ENCODE measurements around the gene POU6F2.

POU6F2 gene

DNA sequence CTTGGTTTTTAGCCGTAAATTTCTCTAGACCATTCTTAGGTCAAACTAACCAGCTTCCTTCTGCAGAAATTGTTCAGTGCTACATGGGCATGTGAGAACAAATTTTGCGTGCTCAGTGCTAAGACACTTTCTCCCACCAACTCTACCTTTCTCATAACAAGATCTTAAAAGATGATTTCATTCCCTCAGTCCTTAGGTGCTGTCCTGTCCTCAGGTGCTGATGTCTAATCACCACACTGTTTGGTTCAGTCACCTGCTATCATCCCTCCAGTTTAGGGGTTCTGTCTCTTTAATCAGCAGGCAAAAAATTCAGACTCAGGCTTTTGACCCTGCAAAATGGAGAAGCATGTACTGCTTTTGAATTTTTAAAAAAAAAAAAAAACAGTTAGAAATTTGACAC, 361.0 kb downstream of the POU6F2 start:
- no peak for TF ChIP-seq EZH2phosphoT487 (IDR thresholded peaks at IDR 0.05; ENCODE audit: borderline replicate concordance)
- TF ChIP-seq, protein P1, sequence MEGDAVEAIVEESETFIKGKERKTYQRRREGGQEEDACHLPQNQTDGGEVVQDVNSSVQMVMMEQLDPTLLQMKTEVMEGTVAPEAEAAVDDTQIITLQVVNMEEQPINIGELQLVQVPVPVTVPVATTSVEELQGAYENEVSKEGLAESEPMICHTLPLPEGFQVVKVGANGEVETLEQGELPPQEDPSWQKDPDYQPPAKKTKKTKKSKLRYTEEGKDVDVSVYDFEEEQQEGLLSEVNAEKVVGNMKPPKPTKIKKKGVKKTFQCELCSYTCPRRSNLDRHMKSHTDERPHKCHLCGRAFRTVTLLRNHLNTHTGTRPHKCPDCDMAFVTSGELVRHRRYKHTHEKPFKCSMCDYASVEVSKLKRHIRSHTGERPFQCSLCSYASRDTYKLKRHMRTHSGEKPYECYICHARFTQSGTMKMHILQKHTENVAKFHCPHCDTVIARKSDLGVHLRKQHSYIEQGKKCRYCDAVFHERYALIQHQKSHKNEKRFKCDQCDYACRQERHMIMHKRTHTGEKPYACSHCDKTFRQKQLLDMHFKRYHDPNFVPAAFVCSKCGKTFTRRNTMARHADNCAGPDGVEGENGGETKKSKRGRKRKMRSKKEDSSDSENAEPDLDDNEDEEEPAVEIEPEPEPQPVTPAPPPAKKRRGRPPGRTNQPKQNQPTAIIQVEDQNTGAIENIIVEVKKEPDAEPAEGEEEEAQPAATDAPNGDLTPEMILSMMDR (conservative IDR thresholded peaks at IDR 0.05; ENCODE audit: low read length): no peak
- H3K27me3 ChIP-seq (ENCODE audit: insufficient read depth, low read length, poor library complexity, severe bottlenecking): no peaks in the 10 kb centered on the region
- H2AFZ ChIP-seq (ENCODE audit: low read length): no peak overlapping the region
- H3K9me3 ChIP-seq (ENCODE audit: insufficient read depth, low read depth, low read length): no peaks in the 10 kb centered on the region
- no peaks in the 10 kb centered on the region for H3K36me3 ChIP-seq (ENCODE audit: insufficient read depth, low read length)
- no peaks in the 10 kb centered on the region for H3F3A ChIP-seq (ENCODE audit: low read depth)
- H3K4me2 ChIP-seq (ENCODE audit: low read depth, low read length, poor library complexity, severe bottlenecking): no peak overlapping the region
- H3K4me1 ChIP-seq (ENCODE audit: insufficient read depth, low read length, poor library complexity, severe bottlenecking): no peaks in the 10 kb centered on the region
- no peak overlapping the region for H3K9ac ChIP-seq (ENCODE audit: low read depth, low read length, poor library complexity, severe bottlenecking)
- H3K4me3 ChIP-seq (ENCODE audit: low read length, poor library complexity, severe bottlenecking): no peak overlapping the region
- no peaks in the 10 kb centered on the region for H4K20me1 ChIP-seq (ENCODE audit: insufficient read depth, low read length, poor library complexity, severe bottlenecking)
- H3K9me2 ChIP-seq (replicated peaks; ENCODE audit: low read depth, low read length): no peaks in the 10 kb centered on the region
- no peaks in the 10 kb centered on the region for H3K79me2 ChIP-seq (ENCODE audit: insufficient read depth, low read length)

DNA sequence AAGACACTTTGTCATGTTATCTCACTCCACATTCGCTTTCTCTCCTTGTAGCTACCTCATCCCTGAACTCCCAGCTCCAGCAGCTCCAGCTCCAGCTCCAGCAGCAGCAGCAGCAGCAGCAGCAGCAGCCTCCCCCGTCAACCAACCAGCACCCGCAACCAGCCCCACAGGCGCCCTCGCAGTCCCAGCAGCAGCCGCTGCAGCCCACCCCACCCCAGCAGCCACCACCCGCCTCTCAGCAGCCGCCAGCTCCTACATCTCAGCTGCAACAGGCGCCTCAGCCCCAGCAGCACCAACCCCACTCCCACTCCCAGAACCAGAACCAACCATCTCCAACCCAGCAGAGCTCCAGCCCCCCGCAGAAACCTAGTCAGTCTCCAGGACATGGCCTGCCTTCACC, 361.9 kb downstream of the POU6F2 start:
- H2AFZ ChIP-seq (ENCODE audit: low read length): no peak overlapping the region
- no peaks in the 10 kb centered on the region for H3K9me2 ChIP-seq (replicated peaks; ENCODE audit: low read depth, low read length)
- no peaks in the 10 kb centered on the region for H3K36me3 ChIP-seq (ENCODE audit: insufficient read depth, low read length)
- H3K4me1 ChIP-seq (ENCODE audit: insufficient read depth, low read length, poor library complexity, severe bottlenecking): no peaks in the 10 kb centered on the region
- H3K27me3 ChIP-seq (ENCODE audit: insufficient read depth, low read length, poor library complexity, severe bottlenecking): no peaks in the 10 kb centered on the region
- H3K79me2 ChIP-seq (ENCODE audit: insufficient read depth, low read length): no peaks in the 10 kb centered on the region
- no peak overlapping the region for H3K9ac ChIP-seq (ENCODE audit: low read depth, low read length, poor library complexity, severe bottlenecking)
- no peak for TF ChIP-seq EZH2phosphoT487 (IDR thresholded peaks at IDR 0.05; ENCODE audit: borderline replicate concordance)
- TF ChIP-seq, protein P1 (conservative IDR thresholded peaks at IDR 0.05; ENCODE audit: low read length): no peak
- H3K4me2 ChIP-seq (ENCODE audit: low read depth, low read length, poor library complexity, severe bottlenecking): no peak overlapping the region
- H3F3A ChIP-seq (ENCODE audit: low read depth): no peaks in the 10 kb centered on the region
- no peaks in the 10 kb centered on the region for H3K9me3 ChIP-seq (ENCODE audit: insufficient read depth, low read depth, low read length)
- H3K4me3 ChIP-seq (ENCODE audit: low read length, poor library complexity, severe bottlenecking): no peak overlapping the region
- no peaks in the 10 kb centered on the region for H4K20me1 ChIP-seq (ENCODE audit: insufficient read depth, low read length, poor library complexity, severe bottlenecking)

DNA sequence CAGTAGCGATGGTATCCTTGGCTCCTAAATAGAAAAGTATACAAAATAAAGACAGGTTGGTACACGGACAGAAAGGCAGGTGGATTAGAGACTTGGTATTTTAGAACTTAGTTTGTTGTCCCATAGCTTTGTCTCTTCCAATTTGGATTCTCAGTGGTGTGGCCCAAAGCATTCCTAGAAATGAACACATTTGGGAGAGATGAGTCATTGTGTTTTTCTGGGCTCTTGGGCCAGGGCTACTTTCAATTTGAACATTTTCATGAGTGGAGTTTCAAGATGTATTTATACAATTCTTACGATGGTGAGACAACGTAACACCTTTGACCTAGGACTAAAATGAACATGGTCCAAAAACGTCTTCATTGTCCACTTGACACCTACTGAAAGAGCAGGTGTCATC, 363.4 kb downstream of the POU6F2 start:
- Histone ChIP-seq H3K4me3 (ENCODE audit: low read length, poor library complexity, severe bottlenecking) (no peak overlapping the region), H3K9ac (ENCODE audit: low read depth, low read length, poor library complexity, severe bottlenecking) (no peak overlapping the region), H2AFZ (ENCODE audit: low read length) (no peak overlapping the region), H3K4me2 (ENCODE audit: low read depth, low read length, poor library complexity, severe bottlenecking) (no peak overlapping the region), H3K27me3 (ENCODE audit: insufficient read depth, low read length, poor library complexity, severe bottlenecking) (no peaks in the 10 kb centered on the region), H3F3A (ENCODE audit: low read depth) (no peaks in the 10 kb centered on the region), H3K36me3 (ENCODE audit: insufficient read depth, low read length) (no peaks in the 10 kb centered on the region), H3K9me3 (ENCODE audit: insufficient read depth, low read depth, low read length) (no peaks in the 10 kb centered on the region), H3K4me1 (ENCODE audit: insufficient read depth, low read length, poor library complexity, severe bottlenecking) (no peaks in the 10 kb centered on the region), H3K79me2 (ENCODE audit: insufficient read depth, low read length) (no peaks in the 10 kb centered on the region), H4K20me1 (ENCODE audit: insufficient read depth, low read length, poor library complexity, severe bottlenecking) (no peaks in the 10 kb centered on the region), H3K9me2 (replicated peaks; ENCODE audit: low read depth, low read length) (no peaks in the 10 kb centered on the region)
- TF ChIP-seq, protein P1 (conservative IDR thresholded peaks at IDR 0.05; ENCODE audit: low read length): no peak
- TF ChIP-seq EZH2phosphoT487 (IDR thresholded peaks at IDR 0.05; ENCODE audit: borderline replicate concordance): no peak

Data from Loucy (cell line).